Neural cell (in vitro differentiated cells): ENCODE measurements around the gene CREBL2. TPM values are rescaled to one million over a fixed set of nuclear protein-coding genes. Genes with fewer than 3 reads are reported as not detected.
A peak's percentile ranks its signal among the peaks of the same experiment; 100 is the strongest.

ENCODE experiments used
- H2AFZ ChIP-seq: fragments of 200-600, 300-800 bp; sonication (generic), shearing (Covaris generic); 2 replicates; pipeline ENCODE4 v1.6.0; 2014; ENCODE audit warnings: low read depth, mild to moderate bottlenecking, antibody characterized with exemption, low read length, moderate library complexity
- H3F3A ChIP-seq: fragments of 200-600 bp; shearing (Covaris generic); 2 replicates; pipeline ENCODE4 v1.6.1; 2016; ENCODE audit warnings: mild to moderate bottlenecking, moderate library complexity, mixed read lengths, antibody characterized with exemption, low read length; ENCODE audit not compliant: insufficient read depth, poor library complexity, severe bottlenecking
- H3K27ac ChIP-seq: fragments of 200-600, 300-800 bp; sonication (generic), shearing (Covaris generic); 2 replicates; pipeline ENCODE4 v1.5.1; 2014; ENCODE audit warnings: mild to moderate bottlenecking, low read length, moderate library complexity
- H3K27me3 ChIP-seq: fragments of 300-800, 200-600 bp; sonication (generic), shearing (Covaris generic); 2 replicates; pipeline ENCODE4 v1.6.0; 2014; ENCODE audit warnings: mild to moderate bottlenecking, low read depth, low read length, moderate library complexity; ENCODE audit not compliant: insufficient read depth
- H3K36me3 ChIP-seq: fragments of 300-800, 200-600 bp; sonication (generic), shearing (Covaris generic); 2 replicates; pipeline ENCODE4 v1.5.1; 2014; ENCODE audit warnings: mild to moderate bottlenecking, antibody characterized with exemption, low read length, moderate library complexity; ENCODE audit not compliant: insufficient read depth
- H3K4me2 ChIP-seq: fragments of 300-800, 200-600 bp; sonication (generic), shearing (Covaris generic); 2 replicates; pipeline ENCODE4 v1.6.0; 2014; ENCODE audit warnings: mild to moderate bottlenecking, low read length
- H3K4me3 ChIP-seq: fragments of 300-800, 200-600 bp; sonication (generic), shearing (Covaris generic); 2 replicates; pipeline ENCODE4 v1.5.1; 2014; ENCODE audit warnings: mild to moderate bottlenecking, low read length, moderate library complexity
- H3K79me2 ChIP-seq: fragments of 200-600 bp; shearing (Covaris generic); replicated peaks from 2 replicates; pipeline ENCODE4 v1.6.0; 2014; ENCODE audit warnings: mild to moderate bottlenecking, low read length, moderate library complexity; ENCODE audit not compliant: insufficient read depth
- H3K9ac ChIP-seq: fragments of 300-800, 200-600 bp; sonication (generic), shearing (Covaris generic); 2 replicates; pipeline ENCODE4 v1.6.1; 2016; ENCODE audit warnings: mild to moderate bottlenecking, low read length, mixed read lengths
- H3K9me2 ChIP-seq: fragments of 200-600 bp; shearing (Covaris generic); 2 replicates; pipeline ENCODE4 v1.6.1; 2016; ENCODE audit warnings: mild to moderate bottlenecking, low read length, mixed read lengths; ENCODE audit not compliant: insufficient read depth
- H3K9me3 ChIP-seq: fragments of 200-600, 300-800 bp; sonication (generic), shearing (Covaris generic); 2 replicates; pipeline ENCODE4 v1.6.1; 2016; ENCODE audit warnings: mild to moderate bottlenecking, mixed run types, low read length, moderate library complexity, mixed read lengths
- H4K20me1 ChIP-seq: fragments of 200-600 bp; shearing (Covaris generic); 2 replicates; pipeline ENCODE4 v1.6.1; 2016; ENCODE audit warnings: mild to moderate bottlenecking, mixed run types; ENCODE audit not compliant: insufficient read depth
- CTCF ChIP-seq: fragments of 450-650 bp; IDR thresholded peaks from 2 replicates; pipeline ENCODE4 v1.5.1; 2014; ENCODE audit warnings: antibody characterized with exemption, mild to moderate bottlenecking, moderate library complexity; ENCODE audit not compliant: poor library complexity, severe bottlenecking
- EP300 ChIP-seq: fragments of 450-650 bp; conservative IDR thresholded peaks from 2 replicates; pipeline ENCODE4 v1.6.1; 2014; ENCODE audit warnings: antibody characterized with exemption, mild to moderate bottlenecking, moderate library complexity; ENCODE audit not compliant: poor library complexity, severe bottlenecking
- EZH2 ChIP-seq: fragments of 200-600, 300-800 bp; shearing (Covaris generic), sonication (generic); IDR thresholded peaks from 2 replicates; pipeline ENCODE4 v1.6.1; 2014; ENCODE audit warnings: antibody characterized with exemption, low read length, borderline replicate concordance, mild to moderate bottlenecking; ENCODE audit not compliant: insufficient read depth, poor library complexity, severe bottlenecking
- MXI1 ChIP-seq: fragments of 450-650 bp; conservative IDR thresholded peaks from 2 replicates; pipeline ENCODE4 v1.6.1; 2014; ENCODE audit warnings: antibody characterized with exemption, mild to moderate bottlenecking; ENCODE audit not compliant: poor library complexity, severe bottlenecking
- POLR2AphosphoS5 ChIP-seq: IDR thresholded peaks from 2 replicates; pipeline ENCODE4 v1.6.1; 2012
- RAD21 ChIP-seq: fragments of 450-650 bp; conservative IDR thresholded peaks from 2 replicates; pipeline ENCODE4 v1.6.1; 2014; ENCODE audit warnings: antibody characterized with exemption, mild to moderate bottlenecking, moderate library complexity
- SMC3 ChIP-seq: fragments of 450-650 bp; conservative IDR thresholded peaks from 2 replicates; pipeline ENCODE4 v1.6.1; 2014; ENCODE audit warnings: antibody characterized with exemption, mild to moderate bottlenecking, moderate library complexity; ENCODE audit not compliant: poor library complexity
- TAF1 ChIP-seq: IDR thresholded peaks from 2 replicates; pipeline ENCODE4 v1.6.1; 2012; ENCODE audit warnings: low read depth
- polyA plus RNA-seq: library from polyadenylated mRNA; depleted of rRNA; stranded (reverse); fragments of >200 nt; gene quantifications from 2 replicates; pipeline ENCODE4 v1.2.3, GENCODE V29; 2014
- TF ChIP-seq, protein P1 (sequence below): IDR thresholded peaks from 2 replicates; pipeline ENCODE4 v1.6.1; 2012; ENCODE audit warnings: borderline replicate concordance

The CREBL2 gene
- polyA plus RNA-seq, 1 donor from 2014 or later, result 29.9 TPM

- Histone ChIP-seq H3K27ac (peak overlapping the region; percentile 100), H2AFZ (peak overlapping the region; percentile 48), H4K20me1 (no peaks in the 10 kb centered on the region), H3K9me2 (no peaks in the 10 kb centered on the region), H3K9ac (peak overlapping the region; percentile 99), H3F3A (peaks cover 11% of the 10 kb centered on the region), H3K9me3 (no peaks in the 10 kb centered on the region), H3K79me2 (peaks cover 36% of the 10 kb centered on the region), H3K36me3 (no peaks in the 10 kb centered on the region), H3K27me3 (no peaks in the 10 kb centered on the region), H3K4me3 (peak overlapping the region; percentile 81), H3K4me2 (peak overlapping the region; percentile 96)
- peak; percentile 98 for TF ChIP-seq POLR2AphosphoS5
- TF ChIP-seq TAF1, result no peak
- peak; percentile 90 for TF ChIP-seq EP300
- no peak for TF ChIP-seq CTCF
- no peak for TF ChIP-seq RAD21
- peak; percentile 62 for TF ChIP-seq MXI1
- no peak for TF ChIP-seq EZH2
- TF ChIP-seq SMC3, result peak; percentile 36
- TF ChIP-seq, protein P1, sequence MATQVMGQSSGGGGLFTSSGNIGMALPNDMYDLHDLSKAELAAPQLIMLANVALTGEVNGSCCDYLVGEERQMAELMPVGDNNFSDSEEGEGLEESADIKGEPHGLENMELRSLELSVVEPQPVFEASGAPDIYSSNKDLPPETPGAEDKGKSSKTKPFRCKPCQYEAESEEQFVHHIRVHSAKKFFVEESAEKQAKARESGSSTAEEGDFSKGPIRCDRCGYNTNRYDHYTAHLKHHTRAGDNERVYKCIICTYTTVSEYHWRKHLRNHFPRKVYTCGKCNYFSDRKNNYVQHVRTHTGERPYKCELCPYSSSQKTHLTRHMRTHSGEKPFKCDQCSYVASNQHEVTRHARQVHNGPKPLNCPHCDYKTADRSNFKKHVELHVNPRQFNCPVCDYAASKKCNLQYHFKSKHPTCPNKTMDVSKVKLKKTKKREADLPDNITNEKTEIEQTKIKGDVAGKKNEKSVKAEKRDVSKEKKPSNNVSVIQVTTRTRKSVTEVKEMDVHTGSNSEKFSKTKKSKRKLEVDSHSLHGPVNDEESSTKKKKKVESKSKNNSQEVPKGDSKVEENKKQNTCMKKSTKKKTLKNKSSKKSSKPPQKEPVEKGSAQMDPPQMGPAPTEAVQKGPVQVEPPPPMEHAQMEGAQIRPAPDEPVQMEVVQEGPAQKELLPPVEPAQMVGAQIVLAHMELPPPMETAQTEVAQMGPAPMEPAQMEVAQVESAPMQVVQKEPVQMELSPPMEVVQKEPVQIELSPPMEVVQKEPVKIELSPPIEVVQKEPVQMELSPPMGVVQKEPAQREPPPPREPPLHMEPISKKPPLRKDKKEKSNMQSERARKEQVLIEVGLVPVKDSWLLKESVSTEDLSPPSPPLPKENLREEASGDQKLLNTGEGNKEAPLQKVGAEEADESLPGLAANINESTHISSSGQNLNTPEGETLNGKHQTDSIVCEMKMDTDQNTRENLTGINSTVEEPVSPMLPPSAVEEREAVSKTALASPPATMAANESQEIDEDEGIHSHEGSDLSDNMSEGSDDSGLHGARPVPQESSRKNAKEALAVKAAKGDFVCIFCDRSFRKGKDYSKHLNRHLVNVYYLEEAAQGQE, result peak; percentile 94
Measured at GRCh38 chr12:12685305-12685704, 73.6 kb downstream of the CREBL2 start.

DNA sequence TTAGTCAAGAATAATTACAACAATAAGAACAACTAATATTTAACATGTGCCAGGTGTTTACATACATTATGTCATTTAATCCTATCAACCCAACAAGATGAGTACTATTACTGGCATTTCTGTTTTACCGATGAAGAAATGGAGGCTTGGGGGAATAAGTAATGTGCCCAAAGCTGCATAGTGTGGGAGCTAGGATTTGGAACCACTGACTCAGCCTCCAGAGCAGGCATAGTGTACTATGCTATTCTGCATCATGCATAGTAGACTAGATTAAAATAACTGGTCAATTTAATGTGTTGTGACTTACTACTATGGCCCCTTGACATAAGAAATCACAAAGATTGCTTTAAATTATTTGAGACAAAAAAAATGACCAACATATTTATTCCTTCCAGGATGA is 74.8 kb downstream of the CREBL2 start:
- no peaks in the 10 kb centered on the region for H4K20me1 ChIP-seq
- H3F3A ChIP-seq, result peaks cover 11% of the 10 kb centered on the region
- H3K27ac ChIP-seq, result peak overlapping the region; percentile 100
- peaks cover 27% of the 10 kb centered on the region for H3K79me2 ChIP-seq
- peak overlapping the region; percentile 99 for H3K9ac ChIP-seq
- H3K4me3 ChIP-seq, result peak overlapping the region; percentile 81
- no peaks in the 10 kb centered on the region for H3K9me2 ChIP-seq
- no peaks in the 10 kb centered on the region for H3K27me3 ChIP-seq
- peak overlapping the region; percentile 89 for H3K4me2 ChIP-seq
- H2AFZ ChIP-seq, result no peak overlapping the region
- H3K36me3 ChIP-seq, result no peaks in the 10 kb centered on the region
- no peaks in the 10 kb centered on the region for H3K9me3 ChIP-seq
- no peak for TF ChIP-seq EP300
- TF ChIP-seq POLR2AphosphoS5, result no peak
- no peak for TF ChIP-seq CTCF
- TF ChIP-seq SMC3, result no peak
- no peak for TF ChIP-seq TAF1
- no peak for TF ChIP-seq MXI1
- no peak for TF ChIP-seq EZH2
- TF ChIP-seq, protein P1, result no peak
- no peak for TF ChIP-seq RAD21
